SHP77 (cell line): ENCODE data around the gene DPYD.
A peak's percentile ranks its signal among the peaks of the same experiment; 100 is the strongest.
"Not testable (repeated sequence)": the region's sequence is repeated elsewhere in the genome, so short reads cannot be mapped to it uniquely, and the experiment has no call there.

Source experiments
- DNase-seq, 2 experiments: peaks; one replicate each; lab custom pipeline; 2025; lab: John Stamatoyannopoulos, UW

Gene DPYD

DNA sequence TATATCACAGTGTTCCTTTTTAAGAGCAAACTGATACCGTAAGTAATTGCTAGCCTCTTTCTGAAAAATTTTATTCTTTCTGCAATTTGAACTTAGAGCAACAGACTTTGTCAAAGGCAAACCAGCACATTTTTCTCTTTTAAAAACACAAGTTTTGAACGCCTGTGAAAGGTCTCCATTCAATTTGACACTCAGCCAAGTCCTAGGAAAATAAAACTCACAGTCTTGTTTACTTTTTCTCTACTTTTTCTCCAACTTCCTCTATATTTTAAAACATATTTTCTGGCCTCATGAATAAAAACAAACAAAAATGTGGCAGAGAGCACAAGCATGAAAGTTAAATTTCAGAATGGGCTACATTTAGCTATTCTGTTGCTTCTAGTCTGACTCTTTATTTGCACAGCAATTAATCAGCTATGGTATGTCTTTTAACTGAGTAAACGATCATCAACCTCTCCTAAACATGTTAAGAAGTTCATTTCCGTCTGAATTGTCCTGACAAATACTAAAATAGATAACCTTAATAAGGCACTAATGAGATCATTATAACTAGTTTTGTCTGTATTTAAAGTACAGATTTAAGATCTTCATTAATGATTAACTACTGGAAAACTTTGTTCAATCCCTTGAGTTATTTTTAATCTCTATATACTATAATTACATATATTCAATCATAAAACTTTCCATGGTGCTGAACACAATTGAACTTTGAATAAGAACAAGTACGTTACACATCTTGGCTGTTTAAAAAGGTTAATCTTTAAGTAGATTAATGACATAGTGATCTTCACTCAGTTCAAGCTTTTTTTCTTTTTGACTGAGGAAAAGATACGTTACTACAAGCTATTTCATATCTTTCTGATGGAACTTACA lies 648.7 kb downstream of the DPYD start:
- no peak for DNase-seq

DNA sequence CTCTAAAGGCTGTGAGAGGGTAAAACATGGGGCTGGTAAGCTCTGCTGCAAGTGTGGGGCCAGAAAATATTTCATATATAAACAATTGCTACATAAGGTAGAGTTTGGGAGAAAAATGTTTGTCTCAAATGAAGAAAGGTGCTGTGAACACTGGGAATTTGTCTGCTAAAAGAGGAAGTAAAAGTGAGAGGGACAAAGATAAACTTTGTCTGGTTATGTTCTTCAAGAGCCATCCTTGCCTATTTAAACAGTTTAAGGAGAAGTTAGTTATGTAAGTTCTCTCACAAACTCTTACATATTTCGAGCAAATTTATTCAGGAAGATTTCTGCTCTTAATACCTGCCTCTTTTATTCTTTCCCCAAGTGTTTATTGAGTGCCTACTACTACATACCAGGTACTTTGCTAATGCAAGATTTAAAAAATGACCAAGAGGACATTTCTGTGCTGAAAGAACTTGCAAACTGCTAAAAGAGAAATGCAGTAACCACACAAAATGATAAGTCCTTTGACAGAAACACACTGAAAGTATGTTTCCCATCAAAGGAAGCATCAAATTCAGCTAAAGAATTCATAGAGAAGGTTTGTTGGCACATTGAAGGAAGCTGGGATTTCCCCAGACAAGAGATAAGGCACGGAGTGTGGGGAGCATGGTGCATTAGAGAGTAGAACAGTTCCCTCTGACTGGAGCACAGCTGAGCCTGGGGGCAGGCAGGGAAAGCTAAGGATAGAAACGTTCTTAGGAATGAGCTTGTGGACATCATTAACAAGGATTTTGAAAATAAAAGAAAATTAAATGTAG lies 650.1 kb downstream of the DPYD start:
- DNase-seq: no peak

DNA sequence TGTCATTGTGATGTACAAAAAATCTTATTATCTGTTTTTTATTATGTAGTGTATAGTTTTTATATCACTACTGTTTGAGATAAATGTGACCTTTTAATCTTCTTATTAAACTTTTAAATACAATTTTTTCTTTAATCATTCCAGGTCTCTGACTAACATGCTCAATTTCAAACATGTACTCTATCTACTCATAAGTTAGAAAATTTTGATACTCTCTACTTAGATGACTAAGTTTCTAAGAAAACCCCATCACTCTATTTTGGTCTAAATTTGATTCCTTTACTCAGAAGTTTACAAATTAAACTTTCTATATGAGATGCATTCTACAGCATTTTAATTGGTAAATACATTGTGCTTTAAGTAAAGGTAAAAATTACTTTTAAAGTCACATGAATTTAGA lies 655.2 kb downstream of the DPYD start:
- no peak for DNase-seq

DNA sequence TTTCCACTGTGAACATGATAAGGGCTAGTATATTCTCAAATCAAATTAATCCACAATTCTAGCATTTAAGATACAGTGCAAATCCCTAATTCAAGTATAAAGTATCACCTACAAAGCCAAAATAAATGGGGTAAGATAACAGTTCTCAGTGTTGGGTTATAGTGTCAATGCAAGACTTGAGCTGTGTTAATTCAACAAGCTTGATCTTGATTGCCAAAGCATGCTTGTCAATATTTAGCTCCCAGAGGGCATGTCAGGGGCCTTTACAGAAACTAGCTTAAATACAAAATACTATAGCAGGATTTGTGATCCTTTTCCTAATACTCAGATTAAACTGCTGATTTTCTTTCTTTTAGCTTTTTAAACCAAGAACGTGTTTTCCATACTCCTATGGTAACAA lies 658.0 kb downstream of the DPYD start:
- no peak for DNase-seq

DNA sequence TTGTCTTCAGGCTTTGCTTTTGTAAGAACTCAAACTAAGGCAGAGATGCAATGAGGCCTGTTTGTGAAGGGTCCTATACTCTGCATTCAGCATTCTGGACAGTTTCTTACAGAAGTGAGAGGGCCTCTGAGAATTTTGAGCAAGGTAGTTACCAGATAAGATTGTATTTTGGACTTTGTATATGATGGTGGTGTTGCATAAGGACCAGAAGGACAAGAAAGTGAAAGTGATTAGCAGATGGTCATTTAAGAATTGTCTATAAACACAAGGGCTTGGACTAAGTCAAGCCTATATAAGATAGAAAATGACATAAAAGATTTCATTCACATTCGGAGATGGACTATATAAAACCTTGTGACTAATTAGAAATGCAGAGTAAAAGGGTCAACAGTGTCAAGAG lies 662.2 kb downstream of the DPYD start:
- DNase-seq: no peak

DNA sequence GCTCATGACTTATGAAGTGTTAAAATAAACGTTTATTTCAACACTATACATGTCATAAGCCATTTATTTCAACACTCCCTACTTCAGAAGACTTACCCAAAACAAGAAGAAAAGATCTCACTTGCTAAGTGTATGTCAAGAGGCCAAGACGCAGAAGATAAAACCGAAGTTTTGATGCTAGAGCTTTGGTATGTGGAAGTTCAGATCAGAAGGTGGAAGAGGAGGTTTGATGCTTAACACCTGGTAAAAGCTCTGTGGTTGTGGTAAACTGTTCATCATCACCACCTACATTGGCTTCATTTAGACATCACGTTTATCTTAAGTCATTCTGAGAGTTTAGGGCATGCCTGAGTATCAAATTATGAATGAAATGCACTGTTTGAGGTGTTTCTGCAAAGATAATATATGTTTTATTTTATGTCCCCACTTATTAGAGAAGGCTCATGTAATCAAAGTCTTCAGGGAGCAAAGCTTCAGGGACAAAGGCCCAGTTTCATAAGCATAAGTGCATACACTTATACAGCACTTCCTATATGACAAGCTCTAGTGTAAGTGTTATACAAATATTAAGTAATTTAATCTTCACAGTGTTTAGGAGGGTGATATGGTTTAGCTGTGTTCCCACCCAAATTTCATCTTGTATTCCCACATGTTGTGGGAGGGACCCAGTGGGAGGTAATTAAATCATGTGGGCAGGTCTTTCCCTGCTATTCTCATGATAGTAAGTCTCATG lies 665.9 kb downstream of the DPYD start:
- DNase-seq: no peak

DNA sequence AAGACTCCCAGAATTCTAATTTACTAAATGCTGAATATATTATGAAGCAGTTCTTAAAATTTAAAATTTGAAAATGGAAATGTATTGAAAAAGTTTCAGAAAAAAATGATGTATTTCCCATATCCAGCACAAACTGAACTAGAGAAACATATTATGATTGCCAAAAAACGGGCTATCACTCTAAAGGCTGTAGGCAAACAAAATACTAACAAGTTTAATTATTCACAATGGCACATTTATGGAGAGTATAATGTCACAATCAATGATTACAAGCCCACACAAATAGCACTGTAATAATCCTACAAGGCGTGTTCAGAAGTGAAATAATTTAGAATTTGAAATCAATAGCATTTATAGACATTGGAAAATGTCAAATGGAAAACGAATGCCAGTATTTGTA lies 667.9 kb downstream of the DPYD start:
- no peak for DNase-seq

DNA sequence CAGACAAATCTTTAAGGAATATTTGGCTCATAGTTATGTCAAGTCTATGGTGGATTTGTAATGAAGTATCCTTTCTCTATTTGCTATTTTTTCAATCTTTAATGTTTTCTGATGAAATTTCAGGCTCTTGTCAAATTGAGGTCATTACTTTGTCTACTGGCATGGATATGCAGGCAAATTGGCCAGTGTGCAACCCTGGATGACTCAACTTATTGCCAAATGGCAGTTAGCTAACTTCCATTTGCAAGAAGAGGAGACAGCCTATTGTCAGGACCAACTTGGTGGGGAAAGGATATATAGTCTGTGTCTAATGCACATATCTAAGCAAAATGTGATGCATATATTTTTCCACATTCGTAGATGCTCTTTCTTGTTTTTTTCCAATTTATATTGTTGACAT lies 668.8 kb downstream of the DPYD start:
- DNase-seq: no peak

DNA sequence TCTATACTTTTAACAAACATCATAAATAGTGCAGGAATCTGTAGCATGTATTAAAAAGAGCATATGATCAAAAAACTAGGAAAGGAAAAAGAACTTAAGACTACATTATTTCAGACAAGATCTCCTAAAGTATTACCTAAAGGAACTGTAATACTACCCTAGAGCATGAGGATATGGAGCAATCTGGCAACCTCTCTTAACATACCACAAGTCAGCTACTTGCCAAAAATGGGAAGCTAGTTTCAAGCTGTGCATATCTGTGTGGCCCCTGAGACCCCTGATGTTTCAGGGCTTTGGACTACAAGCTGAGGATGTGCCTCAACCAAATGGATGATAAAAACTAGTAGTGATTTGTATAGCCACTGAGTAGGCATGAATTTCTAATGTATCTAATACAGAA lies 673.6 kb downstream of the DPYD start:
- no peak for DNase-seq

DNA sequence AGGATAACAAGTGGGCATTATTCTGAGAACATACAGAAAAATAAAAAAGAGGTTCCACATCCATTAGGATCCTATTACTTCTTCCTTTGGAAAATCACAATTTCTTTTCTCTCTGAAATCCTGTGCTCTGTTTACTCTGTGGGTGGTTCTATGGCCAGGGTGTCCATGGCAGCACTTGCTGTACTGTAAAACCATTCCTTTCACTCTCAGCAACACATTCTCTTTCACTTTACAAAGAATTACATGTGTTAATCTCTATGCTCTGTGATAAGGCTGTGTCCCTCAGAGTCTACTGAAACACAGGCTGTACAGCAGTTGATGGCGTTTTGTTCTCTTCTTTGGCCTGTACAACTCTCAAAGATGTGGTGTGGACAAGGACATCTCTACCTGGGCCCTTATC lies 675.2 kb downstream of the DPYD start:
- no peak for DNase-seq

DNA sequence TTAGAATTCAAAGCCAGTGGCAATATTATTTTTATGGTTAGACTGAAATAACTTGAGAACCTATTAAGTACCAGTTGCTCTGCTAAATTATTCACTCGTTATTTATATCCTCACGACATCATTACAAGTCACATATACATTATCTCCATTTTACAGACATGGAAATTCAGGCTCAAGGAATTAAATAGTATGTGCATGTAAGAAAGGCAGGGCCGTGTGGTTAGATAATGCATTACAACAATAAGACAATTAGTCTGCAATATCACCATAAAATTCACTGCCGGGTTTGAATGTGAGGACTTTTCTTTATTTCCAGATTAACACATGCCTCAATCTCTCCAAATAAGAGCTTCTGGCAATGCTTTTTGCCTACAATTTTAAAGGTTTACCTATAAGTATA lies 675.8 kb downstream of the DPYD start:
- DNase-seq: no peak

DNA sequence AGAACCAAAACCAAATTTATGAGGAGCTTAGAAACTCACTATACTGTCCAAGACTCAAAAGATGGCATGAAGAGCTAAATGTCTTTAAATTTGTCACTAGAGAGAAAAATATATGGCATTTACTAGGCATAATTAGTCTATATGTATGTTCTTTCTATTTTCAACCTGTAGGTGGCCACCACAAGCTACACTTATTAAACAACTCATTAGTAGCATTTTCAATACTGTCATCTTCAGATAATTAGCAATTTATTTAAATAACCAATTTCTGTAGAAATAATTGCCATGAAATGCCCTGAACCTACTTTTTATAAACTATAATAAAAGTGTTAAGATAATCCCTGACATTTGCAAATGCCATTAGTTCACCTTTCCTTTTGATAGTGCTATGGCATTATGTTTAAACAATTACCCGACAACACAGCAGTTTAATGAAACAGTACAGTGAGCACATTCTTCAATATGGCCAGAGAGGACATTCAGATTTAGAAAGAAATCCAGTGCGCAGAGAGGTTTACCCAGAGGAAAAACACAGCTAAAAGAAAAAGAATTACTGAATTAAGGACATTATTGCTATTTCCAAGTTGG lies 676.8 kb downstream of the DPYD start:
- DNase-seq: peak in 1 of 2 experiments; percentile 12

DNA sequence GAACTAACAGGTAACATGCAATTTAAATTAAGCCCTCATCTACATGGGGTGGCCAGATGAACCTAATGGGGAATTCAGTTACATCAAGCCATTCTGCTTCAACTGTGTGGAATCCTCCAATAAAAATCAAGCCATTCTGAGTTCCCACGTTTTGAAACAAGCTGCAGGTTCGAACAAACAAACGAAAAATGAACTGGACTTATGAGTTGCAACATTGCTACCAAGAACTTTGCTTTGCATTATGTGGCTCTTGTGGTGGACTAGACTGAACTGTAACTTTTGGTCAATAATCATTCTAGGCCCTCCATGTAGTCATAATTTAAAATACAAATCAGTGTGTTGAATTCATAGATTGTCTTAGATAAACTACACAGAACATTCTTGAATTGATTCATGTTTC lies 682.0 kb downstream of the DPYD start:
- DNase-seq: no peak

DNA sequence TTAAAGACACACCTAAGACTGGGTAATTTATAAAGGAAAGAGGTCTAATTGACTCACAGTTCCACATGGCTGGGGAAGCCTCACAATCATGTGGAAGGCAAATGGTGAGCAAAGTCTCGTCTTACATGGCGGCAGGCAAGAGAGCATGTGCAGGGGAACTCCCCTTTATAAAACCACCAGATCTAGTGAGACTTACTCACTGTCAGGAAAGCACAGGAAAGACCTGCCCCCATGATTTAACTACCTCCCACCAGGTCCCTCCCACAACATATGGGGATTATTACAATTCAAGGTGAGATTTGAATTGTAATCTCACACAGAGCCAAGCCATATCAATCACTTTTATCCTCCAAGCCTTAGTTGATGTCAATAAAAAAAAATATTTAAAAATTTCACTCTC lies 689.5 kb downstream of the DPYD start:
- not testable (repeated sequence) for DNase-seq

DNA sequence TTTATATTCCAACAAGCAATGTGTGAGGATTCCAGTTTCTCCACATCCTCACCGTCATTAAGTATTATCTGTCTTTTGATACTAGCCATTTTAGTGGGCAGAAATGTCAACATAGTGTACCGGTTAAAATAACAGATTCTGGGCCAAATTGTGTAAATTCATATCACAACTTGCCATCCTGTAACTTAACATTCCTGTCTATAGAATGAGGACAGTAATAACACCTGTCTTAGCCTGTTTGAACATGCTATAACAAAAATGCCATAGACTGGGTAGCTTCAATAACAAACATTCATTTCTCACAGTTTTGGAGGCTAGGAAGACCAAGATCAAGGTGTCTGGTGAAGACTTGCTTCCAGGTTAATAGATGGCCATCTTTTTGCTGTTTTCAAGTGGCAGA lies 708.2 kb downstream of the DPYD start:
- DNase-seq: no peak

DNA sequence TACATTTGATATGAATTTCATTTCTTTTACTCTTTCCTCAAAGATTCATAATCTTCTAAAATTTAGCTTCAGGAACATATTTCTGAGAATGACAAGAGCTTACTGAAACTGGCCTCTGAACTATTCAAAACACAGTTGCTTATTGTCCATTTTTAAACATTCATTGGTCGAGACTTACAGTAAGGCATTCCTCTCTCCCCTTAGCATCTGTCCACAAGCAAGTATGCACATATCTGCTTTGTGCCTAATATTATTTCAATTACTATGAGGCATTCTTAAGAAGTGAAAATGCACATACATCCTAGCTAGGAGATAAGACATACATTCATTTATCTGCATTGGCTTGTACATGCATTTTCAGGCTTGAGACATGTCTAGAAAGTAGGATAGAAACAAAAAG lies 710.5 kb downstream of the DPYD start:
- DNase-seq: no peak

DNA sequence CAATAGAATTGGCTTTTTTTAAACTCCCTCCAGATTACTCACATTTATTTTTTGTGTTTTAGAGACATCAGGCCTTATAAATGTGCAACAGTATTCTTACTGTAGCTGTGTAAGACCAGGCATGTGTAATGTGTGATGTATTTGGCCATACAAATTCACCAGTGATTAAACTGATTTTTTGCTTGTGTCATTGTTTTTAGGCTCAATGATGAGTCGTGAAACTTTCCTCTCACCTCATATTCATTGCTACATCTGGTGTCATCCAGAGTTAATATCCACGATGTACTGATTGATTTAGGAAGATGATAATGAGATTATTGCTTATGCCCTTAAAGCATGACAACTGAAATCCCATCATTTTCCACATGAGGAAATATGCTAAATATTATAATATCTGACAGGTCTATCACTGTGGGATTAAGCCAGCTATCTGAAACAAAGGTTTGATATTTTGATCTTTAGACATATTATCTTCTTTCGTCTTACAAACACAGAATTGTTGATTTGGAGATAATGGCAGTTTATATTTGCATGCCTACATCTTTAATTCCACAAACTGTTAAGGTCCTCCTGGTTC lies 711.4 kb downstream of the DPYD start:
- DNase-seq: no peak

DNA sequence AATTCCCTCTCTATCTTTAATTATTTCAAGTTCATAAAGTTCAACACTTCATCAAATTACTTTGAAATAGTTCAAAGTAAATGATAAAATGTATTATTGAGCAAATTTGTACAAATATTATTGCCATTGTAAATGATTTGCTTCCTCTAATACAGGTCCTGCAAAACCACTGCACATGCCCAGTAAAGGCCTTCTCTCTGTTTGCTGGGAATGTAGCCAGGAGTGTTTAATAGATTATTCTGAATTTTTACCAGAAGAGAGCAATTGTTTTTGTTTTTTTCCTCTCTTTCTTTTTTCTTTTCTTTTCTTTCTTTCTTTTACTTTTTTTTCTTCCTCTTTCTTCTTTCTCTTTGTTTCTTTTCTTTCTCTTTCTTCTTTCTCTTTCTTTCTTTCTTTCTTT lies 713.0 kb downstream of the DPYD start:
- no peak for DNase-seq

DNA sequence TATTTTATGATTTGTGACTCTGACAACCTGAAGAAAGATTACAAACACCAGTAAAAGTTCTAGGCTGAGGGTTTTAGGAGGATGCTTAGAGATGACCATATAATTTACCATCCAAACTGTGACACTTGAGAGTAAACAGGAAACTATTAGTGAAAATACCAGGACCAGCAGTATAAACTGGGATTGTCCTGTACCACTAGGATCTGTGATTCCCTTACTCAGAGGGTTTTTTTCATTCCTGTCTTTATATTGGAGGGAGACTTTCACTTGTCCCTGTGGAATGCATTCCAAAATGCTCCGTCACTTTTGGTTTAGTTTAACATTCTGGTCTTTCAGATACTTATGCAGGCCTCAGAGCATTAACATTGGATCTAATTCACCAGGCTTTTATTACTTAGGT lies 716.4 kb downstream of the DPYD start:
- no peak for DNase-seq

DNA sequence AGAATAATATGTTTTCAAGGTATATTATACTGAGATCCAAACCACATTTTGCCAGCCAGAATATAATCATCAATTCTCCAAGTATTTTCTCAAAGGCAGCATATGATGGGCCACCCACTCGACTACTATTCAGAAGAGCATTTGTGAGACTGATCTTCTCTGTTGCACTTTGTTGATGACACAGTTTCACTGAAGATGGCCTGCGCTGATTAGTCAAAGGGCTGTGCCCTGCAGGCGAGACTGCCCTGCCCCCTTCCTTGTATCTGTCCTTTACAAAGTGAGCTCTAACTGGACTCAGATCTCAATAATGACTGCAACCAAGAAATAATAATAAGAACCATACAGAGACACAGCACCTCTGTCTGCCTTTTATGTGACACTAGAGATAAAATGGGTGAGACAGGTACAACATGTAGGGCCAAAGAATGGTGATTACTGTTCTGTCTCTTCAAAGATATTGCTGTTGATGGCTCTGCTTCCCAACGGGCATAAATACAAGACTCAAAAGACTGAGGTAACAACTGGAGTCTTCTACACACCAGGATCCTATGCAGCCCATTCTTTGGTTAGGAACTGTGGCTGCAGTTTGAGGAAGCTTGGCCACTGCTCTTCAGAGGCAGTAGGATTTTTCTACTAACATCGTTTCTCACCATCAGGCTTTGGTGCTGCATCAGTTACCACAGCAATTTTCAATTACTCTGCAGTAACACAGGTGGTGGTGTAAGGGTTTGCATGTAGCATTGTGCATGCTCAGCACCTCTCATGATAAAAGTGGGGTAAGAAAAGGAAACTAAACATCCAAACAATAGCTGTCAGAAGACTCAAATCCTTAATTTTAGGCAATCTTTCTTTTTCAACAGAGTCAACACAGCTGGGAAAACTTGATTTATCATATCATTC lies 718.1 kb downstream of the DPYD start:
- no peak for DNase-seq

DNA sequence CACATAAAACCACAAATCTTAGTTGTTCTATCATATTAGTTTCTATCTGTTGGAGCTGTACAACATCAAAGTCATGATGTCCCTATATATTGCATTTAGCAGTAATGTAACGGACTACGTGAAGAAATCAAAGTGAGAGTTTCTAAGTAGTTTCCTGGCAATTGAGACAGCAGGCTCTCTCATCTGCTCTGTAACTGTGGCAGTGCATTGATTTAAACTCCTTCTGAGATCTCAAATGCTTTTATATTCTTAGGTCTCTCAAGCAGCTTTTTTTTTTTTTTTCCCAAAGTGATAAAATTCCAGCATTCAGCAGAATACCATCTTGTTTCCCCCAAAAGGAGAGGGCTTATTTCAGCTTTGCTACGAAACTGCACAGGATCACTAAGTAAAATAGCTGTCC lies 719.2 kb downstream of the DPYD start:
- DNase-seq: no peak
